ENCODE results near the gene VAV3. TPM values are rescaled to one million over a fixed set of nuclear protein-coding genes. Genes with fewer than 3 reads are reported as not detected.
"Not testable (repeated sequence)": the region's sequence is repeated elsewhere in the genome, so short reads cannot be mapped to it uniquely, and the experiment has no call there.

Gene VAV3
- total RNA-seq, 1 donor from 2014 or later, result 4.8 TPM

DNA sequence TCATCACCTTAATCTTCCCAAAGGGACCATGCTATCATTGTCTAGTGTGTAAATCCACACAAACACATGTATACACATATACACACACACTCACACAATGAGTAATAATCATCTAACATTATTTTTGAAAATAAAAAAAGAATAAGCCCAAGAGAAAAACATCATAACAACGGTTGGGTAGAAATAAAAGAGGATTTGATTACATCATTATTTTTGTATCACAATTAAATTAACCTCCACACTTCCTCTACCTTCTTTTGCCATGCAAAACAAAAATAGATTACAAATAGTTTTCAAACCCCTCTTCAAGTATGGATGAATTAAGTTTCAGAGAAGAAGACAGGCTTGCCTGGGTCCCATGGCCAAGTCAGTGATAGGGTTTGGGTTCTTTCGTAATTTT lies 238.1 kb downstream of the VAV3 start:
- no peak overlapping the region for H3K4me3 ChIP-seq (ENCODE audit: low read depth, low read length)
- no peak for DNase-seq (ENCODE audit: low read depth)
- no peaks in the 10 kb centered on the region for H3K36me3 ChIP-seq (ENCODE audit: control insufficient read depth, insufficient read depth, low read length)
- TF ChIP-seq CTCF (IDR thresholded peaks at IDR 0.05; ENCODE audit: insufficient read depth, low read length, poor library complexity, severe bottlenecking), result no peak
- no peaks in the 10 kb centered on the region for H3K27me3 ChIP-seq (ENCODE audit: control insufficient read depth, insufficient read depth, low read length)

DNA sequence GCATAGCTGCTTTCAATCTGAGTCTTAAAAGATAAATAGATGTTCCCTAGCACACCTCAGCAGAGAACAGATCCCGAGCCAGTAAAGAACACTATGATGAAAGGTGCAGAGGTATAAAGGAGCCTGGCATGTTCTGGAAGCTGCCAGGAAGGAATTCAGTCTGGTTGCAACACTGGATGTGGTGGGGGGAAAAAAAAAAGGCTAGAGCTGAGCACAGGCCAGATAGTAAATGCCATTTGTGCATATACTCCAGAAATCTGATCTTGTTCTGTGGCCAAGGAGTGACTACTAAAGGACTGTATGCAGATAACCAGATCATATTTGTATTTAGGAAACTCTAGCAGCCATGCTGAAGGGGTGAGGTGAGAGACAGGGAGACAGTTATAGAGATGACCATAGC lies 240.3 kb downstream of the VAV3 start:
- DNase-seq (ENCODE audit: low read depth), result no peak
- Histone ChIP-seq H3K36me3 (ENCODE audit: control insufficient read depth, insufficient read depth, low read length) (no peaks in the 10 kb centered on the region), H3K27me3 (ENCODE audit: control insufficient read depth, insufficient read depth, low read length) (no peaks in the 10 kb centered on the region), H3K4me3 (ENCODE audit: low read depth, low read length) (no peak overlapping the region)
- TF ChIP-seq CTCF (IDR thresholded peaks at IDR 0.05; ENCODE audit: insufficient read depth, low read length, poor library complexity, severe bottlenecking), result no peak

- H3K27me3 ChIP-seq (ENCODE audit: control insufficient read depth, insufficient read depth, low read length); H3K4me3 ChIP-seq (ENCODE audit: low read depth, low read length); DNase-seq (ENCODE audit: low read depth); H3K36me3 ChIP-seq (ENCODE audit: control insufficient read depth, insufficient read depth, low read length): not testable (repeated sequence)
Observed at GRCh38 chr1:107720210-107720609, 244.8 kb downstream of the VAV3 start.

GRCh38 chr1:107710005-107710404 lies 255.0 kb downstream of the VAV3 start:
- Histone ChIP-seq H3K36me3 (ENCODE audit: control insufficient read depth, insufficient read depth, low read length) (no peaks in the 10 kb centered on the region), H3K27me3 (ENCODE audit: control insufficient read depth, insufficient read depth, low read length) (no peaks in the 10 kb centered on the region), H3K4me3 (ENCODE audit: low read depth, low read length) (no peak overlapping the region)
- DNase-seq (ENCODE audit: low read depth), result no peak
- TF ChIP-seq CTCF (IDR thresholded peaks at IDR 0.05; ENCODE audit: insufficient read depth, low read length, poor library complexity, severe bottlenecking), result no peak

GRCh38 chr1:107707111-107707510 lies 257.9 kb downstream of the VAV3 start:
- Histone ChIP-seq H3K36me3 (ENCODE audit: control insufficient read depth, insufficient read depth, low read length) (no peaks in the 10 kb centered on the region), H3K4me3 (ENCODE audit: low read depth, low read length) (no peak overlapping the region), H3K27me3 (ENCODE audit: control insufficient read depth, insufficient read depth, low read length) (no peaks in the 10 kb centered on the region)
- no peak for TF ChIP-seq CTCF (IDR thresholded peaks at IDR 0.05; ENCODE audit: insufficient read depth, low read length, poor library complexity, severe bottlenecking)
- no peak for DNase-seq (ENCODE audit: low read depth)

DNA sequence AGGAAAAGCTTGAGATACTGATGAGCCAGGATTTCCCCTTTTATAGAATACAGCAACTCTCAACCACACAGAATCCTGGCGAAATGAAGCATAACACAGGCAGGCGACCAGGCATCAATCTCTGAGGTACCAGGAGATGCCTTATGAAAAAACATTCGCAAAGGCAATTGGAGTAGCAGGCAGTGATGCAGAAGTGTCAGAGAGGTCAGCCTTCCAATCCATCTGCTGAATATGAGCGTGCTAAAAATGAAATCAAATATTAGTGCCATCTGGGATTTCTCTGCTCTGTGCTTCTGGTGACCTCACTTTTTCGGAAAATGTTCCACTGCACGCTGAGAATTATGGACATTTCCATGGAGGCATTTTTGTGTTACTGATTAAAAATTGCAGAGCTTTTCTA lies 258.8 kb downstream of the VAV3 start:
- H3K27me3 ChIP-seq (ENCODE audit: control insufficient read depth, insufficient read depth, low read length), result no peaks in the 10 kb centered on the region
- DNase-seq (ENCODE audit: low read depth), result no peak
- no peak for TF ChIP-seq CTCF (IDR thresholded peaks at IDR 0.05; ENCODE audit: insufficient read depth, low read length, poor library complexity, severe bottlenecking)
- H3K36me3 ChIP-seq (ENCODE audit: control insufficient read depth, insufficient read depth, low read length), result no peaks in the 10 kb centered on the region
- no peak overlapping the region for H3K4me3 ChIP-seq (ENCODE audit: low read depth, low read length)

All from kidney epithelial cell (primary cell).